HG03095 (cell line): Measurements from ENCODE around the gene CLDN16.

ENCODE experiments used
- ATAC-seq: cut with Tn5 transposase; IDR thresholded peaks from one replicate; pipeline ENCODE4 v1.9.1; 2021; ENCODE audit warnings: moderate library complexity; ENCODE audit not compliant: unreplicated experiment

The CLDN16 gene

DNA sequence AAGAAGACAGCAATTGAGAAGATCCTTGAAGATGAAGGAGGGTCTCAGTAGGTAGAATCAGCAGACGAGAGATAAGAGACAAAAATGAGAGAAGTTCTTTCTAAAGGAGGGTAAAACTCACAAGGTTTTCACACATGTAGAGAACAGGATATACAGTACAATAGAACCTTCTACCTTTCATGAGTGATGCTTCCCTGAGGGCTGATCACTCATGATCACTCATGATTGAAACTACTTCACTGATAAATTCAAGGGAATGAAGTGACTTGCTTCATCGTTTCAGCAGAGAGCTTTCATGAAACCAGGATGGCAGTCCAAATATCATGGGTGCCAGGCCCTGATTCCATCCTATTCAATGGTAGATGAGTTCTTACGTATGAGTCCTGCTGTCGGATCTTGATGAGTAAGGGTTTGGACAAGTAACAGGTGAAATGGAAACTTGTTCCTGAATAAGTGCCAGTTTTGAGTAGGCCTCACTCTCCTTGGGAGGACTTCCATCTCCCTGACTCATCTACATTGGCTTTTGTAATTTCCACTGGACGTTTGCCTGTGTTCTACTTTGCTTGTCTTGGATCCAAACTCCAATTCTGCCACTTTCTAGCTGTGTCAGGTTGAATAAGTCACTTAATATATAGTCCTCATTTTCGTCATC is 9.6 kb upstream of the CLDN16 start:
- no peak for ATAC-seq

GRCh38 chr3:190380184-190380583 is 7.8 kb upstream of the CLDN16 start:
- no peak for ATAC-seq

DNA sequence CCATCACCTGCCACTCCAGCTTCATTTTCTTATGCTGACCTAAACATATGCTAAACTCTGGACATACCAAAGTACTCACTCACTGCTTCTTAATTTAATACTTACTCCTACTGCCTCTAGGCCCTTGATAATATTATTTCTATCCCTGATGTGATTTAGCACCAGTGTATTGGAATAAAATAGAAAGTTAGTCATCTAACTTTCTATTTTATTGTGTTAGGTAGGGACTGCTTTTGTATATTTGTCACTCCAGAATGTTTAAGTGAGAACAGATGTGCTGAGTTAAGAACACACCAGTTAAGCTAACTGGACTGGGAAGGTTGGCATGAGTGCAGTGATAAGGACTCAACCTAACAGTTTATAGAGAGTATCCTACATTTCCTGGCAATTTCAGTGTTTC is 6.5 kb upstream of the CLDN16 start:
- no peak for ATAC-seq

- no peak for ATAC-seq
Observed at GRCh38 chr3:190382082-190382481, 5.9 kb upstream of the CLDN16 start.

GRCh38 chr3:190384309-190384756 is 3.6 kb upstream of the CLDN16 start:
- ATAC-seq: peak; percentile 84

- ATAC-seq: no peak
Observed at GRCh38 chr3:190385731-190386688, 2.0 kb upstream of the CLDN16 start.

DNA sequence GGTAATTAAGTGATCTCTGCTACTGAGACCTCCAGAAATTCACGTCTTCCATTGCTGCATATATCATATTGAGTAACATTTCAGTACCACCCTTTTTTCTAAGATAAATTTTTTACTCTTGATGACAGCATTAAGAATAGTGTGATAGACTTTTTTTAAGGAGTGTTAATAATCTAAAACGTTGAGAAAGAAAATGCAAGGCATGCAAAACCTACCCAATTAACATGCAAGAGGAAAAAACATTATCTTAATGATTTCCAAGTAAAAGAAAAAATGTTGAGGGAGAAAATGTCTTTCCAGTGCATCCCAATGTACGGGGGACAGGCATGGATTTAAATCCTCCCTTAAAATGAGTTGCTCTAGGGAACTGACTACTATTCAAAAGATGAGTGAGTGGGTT is 740 bp downstream of the CLDN16 start:
- ATAC-seq: no peak

DNA sequence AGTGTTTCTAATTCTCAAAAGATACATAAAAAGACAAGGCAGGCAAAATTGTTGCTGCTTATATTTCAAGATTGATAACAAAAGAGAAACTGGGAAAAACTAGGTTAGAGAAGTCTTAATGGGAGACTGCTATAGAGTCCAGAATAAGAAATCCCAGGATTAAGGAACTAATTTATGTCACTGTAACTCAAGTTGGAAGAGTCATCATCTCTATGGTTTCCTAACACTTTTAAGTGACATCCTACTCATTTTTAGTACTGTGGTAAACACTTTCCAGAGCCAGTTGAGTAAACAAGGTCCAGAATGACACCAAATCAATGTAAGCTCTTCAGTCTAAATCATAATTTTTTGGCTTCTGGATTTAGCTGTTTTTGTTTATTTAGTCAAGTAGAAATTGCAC is 8.0 kb downstream of the CLDN16 start:
- ATAC-seq: no peak

DNA sequence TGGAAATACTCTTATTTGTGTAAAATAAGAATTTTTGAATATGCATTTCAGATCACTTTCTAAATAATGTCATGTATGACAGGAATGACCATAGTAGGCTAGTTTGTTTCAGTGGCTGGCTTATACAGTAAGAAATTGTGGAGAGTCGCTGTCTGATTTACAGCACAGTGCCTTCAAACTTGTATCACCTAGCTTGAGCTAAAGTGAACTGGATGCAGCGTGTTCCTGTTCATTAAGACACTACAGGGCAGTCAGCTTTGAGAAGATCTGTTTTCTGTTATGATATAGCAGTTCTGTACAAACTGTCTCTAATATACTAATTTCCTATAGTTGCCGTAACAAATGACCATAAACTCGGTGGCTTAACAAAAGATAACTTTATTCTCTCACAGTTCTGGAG is 9.9 kb downstream of the CLDN16 start:
- no peak for ATAC-seq

DNA sequence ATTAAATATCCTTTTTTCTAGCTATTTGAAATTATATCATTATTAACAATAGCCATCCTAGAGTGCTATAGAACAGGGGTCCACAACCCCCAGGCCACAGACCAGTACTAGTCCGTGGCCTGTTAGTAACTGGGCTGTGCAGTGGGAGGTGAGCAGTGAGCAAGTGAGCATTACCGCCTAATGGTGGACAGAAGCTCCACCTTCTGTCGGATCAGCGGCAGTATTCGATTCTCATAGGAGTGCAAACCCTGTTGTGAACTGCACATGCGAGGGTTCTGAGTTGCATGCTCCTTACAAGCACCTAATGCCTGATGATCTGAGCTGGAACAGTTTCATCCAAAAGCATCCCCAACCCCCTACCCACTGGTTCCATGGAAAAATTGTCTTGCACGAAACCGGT is 11.7 kb downstream of the CLDN16 start:
- no peak for ATAC-seq

GRCh38 chr3:190401963-190402362 is 14.0 kb downstream of the CLDN16 start:
- ATAC-seq: no peak

- ATAC-seq: no peak
Observed at GRCh38 chr3:190404715-190405114, 16.8 kb downstream of the CLDN16 start.

GRCh38 chr3:190414297-190414696 is 26.3 kb downstream of the CLDN16 start:
- no peak for ATAC-seq

- ATAC-seq: no peak
Observed at GRCh38 chr3:190424108-190424477, 36.1 kb downstream of the CLDN16 start.

- peak; percentile 61 for ATAC-seq
Observed at GRCh38 chr3:190424478-190425439, 36.8 kb downstream of the CLDN16 start.

DNA sequence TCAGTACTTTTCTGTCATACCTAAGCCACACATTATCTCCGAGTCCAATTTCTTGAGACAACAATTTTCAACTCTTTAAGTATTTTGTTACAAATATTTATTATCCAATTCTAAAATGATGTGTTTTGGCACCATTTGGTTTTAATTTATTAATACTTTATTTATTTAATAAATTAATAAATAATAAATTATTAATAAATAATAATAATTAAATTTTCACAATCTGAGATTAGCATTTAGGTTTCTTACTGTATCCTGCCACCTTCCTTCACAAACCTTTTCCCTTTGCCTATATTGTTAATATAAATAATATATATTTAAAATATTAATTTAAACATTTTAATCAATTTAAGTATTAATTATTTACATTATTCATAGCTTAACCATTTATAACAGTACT is 37.9 kb downstream of the CLDN16 start:
- ATAC-seq: no peak

- ATAC-seq: no peak
Observed at GRCh38 chr3:190426806-190427507, 39.0 kb downstream of the CLDN16 start.

- ATAC-seq: no peak
Observed at GRCh38 chr3:190429681-190430080, 41.7 kb downstream of the CLDN16 start.

DNA sequence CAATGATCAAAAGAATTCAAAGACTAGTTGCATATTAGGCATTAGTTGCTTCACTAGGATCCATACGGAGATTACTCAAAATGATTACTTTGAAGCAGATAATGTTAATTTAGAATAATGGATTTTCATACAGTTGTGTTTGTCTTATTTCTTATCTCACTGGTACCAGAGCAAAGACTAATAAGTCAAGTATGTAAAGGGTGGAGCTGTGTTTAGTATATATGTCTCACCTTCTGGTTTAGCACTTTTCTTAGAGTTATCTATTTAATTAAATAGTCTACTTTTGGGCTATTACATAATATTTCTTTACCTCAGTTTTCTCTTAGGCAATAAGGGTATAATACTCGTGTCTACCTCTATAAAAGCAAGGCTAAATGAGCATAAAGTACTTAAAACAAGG is 42.9 kb downstream of the CLDN16 start:
- no peak for ATAC-seq

GRCh38 chr3:190432216-190432615 is 44.3 kb downstream of the CLDN16 start:
- no peak for ATAC-seq
